ENCODE data around the gene CEBPG.

DNA sequence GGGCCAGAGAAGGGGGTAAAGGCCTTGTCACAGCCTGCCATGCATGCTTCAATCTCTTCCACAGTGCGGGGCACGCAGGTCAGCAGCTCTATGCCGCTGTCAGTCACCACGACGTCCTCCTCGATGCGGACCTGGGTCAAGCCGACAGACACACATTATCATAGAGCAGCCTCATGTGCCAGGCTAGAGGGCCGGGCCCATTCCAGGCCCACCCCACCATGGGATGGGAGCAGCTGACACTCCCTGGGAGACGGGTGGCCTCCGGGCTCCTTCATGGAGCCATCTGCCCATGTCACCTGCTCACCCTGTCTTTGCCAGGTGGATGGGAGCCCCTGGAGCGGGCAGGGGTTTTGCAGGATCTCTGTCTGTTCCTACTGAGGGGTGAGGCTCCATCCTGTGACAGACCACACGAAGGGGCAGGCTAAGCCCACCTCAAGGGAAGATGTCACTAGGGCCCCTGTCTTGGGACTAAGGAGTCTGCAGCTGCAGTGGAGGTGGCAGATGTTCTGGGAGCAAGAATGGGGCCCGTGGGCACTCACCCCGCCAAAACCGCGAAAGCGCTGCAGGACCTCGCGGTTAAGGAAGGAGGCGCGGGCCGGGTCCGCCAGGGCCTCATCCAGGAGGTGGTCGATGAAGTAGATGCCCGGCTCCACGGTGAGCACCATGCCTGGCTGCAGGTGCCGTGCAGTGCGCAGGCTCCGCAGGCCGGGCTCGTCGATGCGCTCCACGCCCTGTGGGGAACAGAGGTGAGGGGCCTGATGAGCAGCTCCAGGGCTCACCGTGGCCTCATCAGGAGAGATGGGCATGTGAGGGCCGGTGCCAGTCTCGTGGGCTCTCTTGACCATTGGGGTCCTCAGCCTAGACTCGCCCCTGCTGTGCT, 14.1 kb downstream of the CEBPG start:
- TF ChIP-seq CEBPB (IDR thresholded peaks at IDR 0.05; ENCODE audit: low read depth): no peak
- no peak for TF ChIP-seq POLR2A (IDR thresholded peaks at IDR 0.05; ENCODE audit: borderline replicate concordance, extremely low read depth, insufficient read depth, insufficient read length)
- TF ChIP-seq, protein P1, sequence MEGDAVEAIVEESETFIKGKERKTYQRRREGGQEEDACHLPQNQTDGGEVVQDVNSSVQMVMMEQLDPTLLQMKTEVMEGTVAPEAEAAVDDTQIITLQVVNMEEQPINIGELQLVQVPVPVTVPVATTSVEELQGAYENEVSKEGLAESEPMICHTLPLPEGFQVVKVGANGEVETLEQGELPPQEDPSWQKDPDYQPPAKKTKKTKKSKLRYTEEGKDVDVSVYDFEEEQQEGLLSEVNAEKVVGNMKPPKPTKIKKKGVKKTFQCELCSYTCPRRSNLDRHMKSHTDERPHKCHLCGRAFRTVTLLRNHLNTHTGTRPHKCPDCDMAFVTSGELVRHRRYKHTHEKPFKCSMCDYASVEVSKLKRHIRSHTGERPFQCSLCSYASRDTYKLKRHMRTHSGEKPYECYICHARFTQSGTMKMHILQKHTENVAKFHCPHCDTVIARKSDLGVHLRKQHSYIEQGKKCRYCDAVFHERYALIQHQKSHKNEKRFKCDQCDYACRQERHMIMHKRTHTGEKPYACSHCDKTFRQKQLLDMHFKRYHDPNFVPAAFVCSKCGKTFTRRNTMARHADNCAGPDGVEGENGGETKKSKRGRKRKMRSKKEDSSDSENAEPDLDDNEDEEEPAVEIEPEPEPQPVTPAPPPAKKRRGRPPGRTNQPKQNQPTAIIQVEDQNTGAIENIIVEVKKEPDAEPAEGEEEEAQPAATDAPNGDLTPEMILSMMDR (IDR thresholded peaks at IDR 0.05 in 2 of 3, conservative IDR thresholded peaks at IDR 0.05 in 1 of 3; ENCODE audit: borderline replicate concordance in 1 of 3, insufficient read depth in 1 of 3, low read depth in 2 of 3, low read length in 2 of 3): no peak
- no peak for TF ChIP-seq EGR1 (IDR thresholded peaks at IDR 0.05; ENCODE audit: low read depth)
- TF ChIP-seq YY1 (IDR thresholded peaks at IDR 0.05; ENCODE audit: extremely low read depth, insufficient replicate concordance, low read depth, low read length): no peak
- TF ChIP-seq, protein P2, sequence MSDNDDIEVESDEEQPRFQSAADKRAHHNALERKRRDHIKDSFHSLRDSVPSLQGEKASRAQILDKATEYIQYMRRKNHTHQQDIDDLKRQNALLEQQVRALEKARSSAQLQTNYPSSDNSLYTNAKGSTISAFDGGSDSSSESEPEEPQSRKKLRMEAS (IDR thresholded peaks at IDR 0.05): no peak
- TF ChIP-seq ELF1 (IDR thresholded peaks at IDR 0.05; ENCODE audit: borderline replicate concordance, low read depth): no peak
- TF ChIP-seq SIN3A (IDR thresholded peaks at IDR 0.05; ENCODE audit: low read depth): no peak
- no peak for TF ChIP-seq JUND (IDR thresholded peaks at IDR 0.05)
- TF ChIP-seq, protein P3, sequence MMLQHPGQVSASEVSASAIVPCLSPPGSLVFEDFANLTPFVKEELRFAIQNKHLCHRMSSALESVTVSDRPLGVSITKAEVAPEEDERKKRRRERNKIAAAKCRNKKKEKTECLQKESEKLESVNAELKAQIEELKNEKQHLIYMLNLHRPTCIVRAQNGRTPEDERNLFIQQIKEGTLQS (IDR thresholded peaks at IDR 0.05): no peak
- TF ChIP-seq ZNF274 (IDR thresholded peaks at IDR 0.05; ENCODE audit: low read depth, low read length): no peak
- no peak for TF ChIP-seq CBX3 (IDR thresholded peaks at IDR 0.05; ENCODE audit: low read depth)
